HG03469 (cell line): ENCODE measurements around the gene TTC12.

Source experiments
- ATAC-seq: cut with Tn5 transposase; IDR thresholded peaks from one replicate; pipeline ENCODE4 v1.9.1; 2021; ENCODE audit warnings: mild to moderate bottlenecking, moderate library complexity, moderate number of reproducible peaks; ENCODE audit not compliant: unreplicated experiment

Gene TTC12

GRCh38 chr11:113314389-113315301, at the start of gene TTC12:
Gene TTC12 (plus strand): TSS chr11:113314583. CDS start chr11:113316258, 1,675 bp downstream.
- peak; percentile 83 for ATAC-seq

GRCh38 chr11:113265362-113265761, 49.0 kb upstream of the TTC12 start:
- no peak for ATAC-seq

GRCh38 chr11:113267493-113267892, 46.9 kb upstream of the TTC12 start:
- ATAC-seq, result no peak

GRCh38 chr11:113269096-113269495, 45.3 kb upstream of the TTC12 start:
- no peak for ATAC-seq

GRCh38 chr11:113269636-113270035, 44.7 kb upstream of the TTC12 start:
- no peak for ATAC-seq

- ATAC-seq, result no peak
These were observed 44.3 kb upstream of the TTC12 start for GRCh38 chr11:113270080-113270479.

- no peak for ATAC-seq
These were observed 42.7 kb upstream of the TTC12 start for GRCh38 chr11:113271551-113272245.

GRCh38 chr11:113272281-113272680, 42.1 kb upstream of the TTC12 start:
- ATAC-seq, result no peak

GRCh38 chr11:113272927-113273615, 41.3 kb upstream of the TTC12 start:
- ATAC-seq, result no peak

- no peak for ATAC-seq
These were observed 40.7 kb upstream of the TTC12 start for GRCh38 chr11:113273720-113274119.

GRCh38 chr11:113274713-113275582, 39.4 kb upstream of the TTC12 start:
- no peak for ATAC-seq

- no peak for ATAC-seq
These were observed 38.8 kb upstream of the TTC12 start for GRCh38 chr11:113275602-113276001.

GRCh38 chr11:113276466-113276865, 37.9 kb upstream of the TTC12 start:
- ATAC-seq, result no peak

- ATAC-seq, result no peak
These were observed 36.5 kb upstream of the TTC12 start for GRCh38 chr11:113277907-113278306.

GRCh38 chr11:113278481-113278880, 35.9 kb upstream of the TTC12 start:
- no peak for ATAC-seq

GRCh38 chr11:113278925-113279324, 35.5 kb upstream of the TTC12 start:
- no peak for ATAC-seq

GRCh38 chr11:113279591-113279990, 34.8 kb upstream of the TTC12 start:
- ATAC-seq, result no peak

- no peak for ATAC-seq
These were observed 33.2 kb upstream of the TTC12 start for GRCh38 chr11:113281052-113281725.

- ATAC-seq, result no peak
These were observed 31.4 kb upstream of the TTC12 start for GRCh38 chr11:113282898-113283437.

- no peak for ATAC-seq
These were observed 30.5 kb upstream of the TTC12 start for GRCh38 chr11:113283881-113284280.
